ENCODE results near the gene MEIS2. TPM values are rescaled to one million over a fixed set of nuclear protein-coding genes. Genes with fewer than 3 reads are reported as not detected.

The MEIS2 gene
- total and polyA plus RNA-seq, 7 donors = 1.4 to 154 (median 76.0) TPM

DNA sequence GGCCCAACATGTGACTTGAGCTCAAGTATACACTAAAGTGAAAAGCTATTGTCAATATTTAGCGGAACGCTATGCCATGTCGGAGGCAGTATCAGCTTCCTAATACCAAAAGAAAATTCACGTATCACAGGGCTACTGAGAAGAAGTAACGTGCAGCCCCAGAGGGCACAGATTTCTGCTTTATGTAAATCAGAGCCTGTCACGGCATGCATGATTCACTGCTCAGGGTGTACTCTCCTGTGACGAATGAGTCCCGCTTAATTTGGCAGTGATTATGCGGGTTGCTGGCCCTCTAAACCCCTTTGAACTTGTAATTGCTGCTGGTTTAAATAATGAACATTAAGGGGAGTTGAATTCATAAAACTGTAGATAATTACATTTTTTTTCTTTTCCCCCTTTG, 85.3 kb downstream of the MEIS2 start:
- TF ChIP-seq POLR2AphosphoS5 (IDR thresholded peaks at IDR 0.05) (peak in 3 of 4 donors; percentile 55 to 64 (median 55)), CTCF (IDR thresholded peaks at IDR 0.05) (no peak)
- no peak for DNase-seq
- no peaks in the 10 kb centered on the region for H3K9me3 ChIP-seq
- no peaks in the 10 kb centered on the region for H3K27me3 ChIP-seq
- intact Hi-C loops (cut with DNase I) = loop anchor here (2.0 to 10.0 kb wide), 3 partner anchors 82 to 410 kb away; no protein-coding TSS in a partner anchor
- H3K4me1 ChIP-seq = peaks cover 0 to 69% (median 51%) of the 10 kb centered on the region in 4 donors
- no peaks in the 10 kb centered on the region for H3K36me3 ChIP-seq
- H3K4me3 ChIP-seq = no peak overlapping the region
- WGBS, 2 donors = 79 to 85% methylated on average over 9 of the region's 9 CpGs
- H3K27ac ChIP-seq = peak overlapping the region; percentile 72 to 83 (median 81)

GRCh38 chr15:37014566-37014965, 85.8 kb downstream of the MEIS2 start:
- Histone ChIP-seq H3K9me3 (no peaks in the 10 kb centered on the region), H3K4me3 (no peak overlapping the region), H3K36me3 (no peaks in the 10 kb centered on the region), H3K27me3 (no peaks in the 10 kb centered on the region), H3K4me1 (peaks cover 0 to 65% (median 48%) of the 10 kb centered on the region in 4 donors), H3K27ac (peak overlapping the region; percentile 72 to 83 (median 81))
- TF ChIP-seq POLR2AphosphoS5 (IDR thresholded peaks at IDR 0.05) (no peak), POLR2A (IDR thresholded peaks at IDR 0.05) (no peak), CTCF (IDR thresholded peaks at IDR 0.05) (no peak), EP300 (IDR thresholded peaks at IDR 0.05) (no peak)
- DNase-seq = no peak
- intact Hi-C loops (cut with DNase I) = loop anchor here (2.0 to 10.0 kb wide), 2 partner anchors 126 to 410 kb away; no protein-coding TSS in a partner anchor
- 37 to 69% methylated on average over 3 of the region's 3 CpGs for WGBS, 2 donors

DNA sequence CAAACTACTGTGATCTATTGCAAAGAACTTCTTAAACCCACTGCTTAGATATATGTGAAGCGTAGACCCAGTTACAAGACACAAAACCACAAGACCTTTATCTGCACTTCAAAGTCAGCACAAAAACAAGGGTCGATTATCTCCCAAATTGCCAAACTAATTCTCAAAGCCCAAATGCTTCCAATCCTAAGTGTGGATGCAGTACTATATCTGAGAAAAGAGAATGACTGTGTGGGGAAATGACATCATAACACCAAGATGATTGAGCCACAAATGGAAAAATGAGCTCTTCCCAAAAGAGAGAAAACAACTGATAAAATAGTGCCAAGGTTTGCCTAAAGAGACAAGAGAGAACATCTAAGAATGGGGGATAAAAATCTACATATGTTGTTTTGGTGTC, 86.2 kb downstream of the MEIS2 start:
- intact Hi-C loops (cut with DNase I) = loop anchor here (2.0 to 10.0 kb wide), 2 partner anchors 125 to 409 kb away; no protein-coding TSS in a partner anchor
- TF ChIP-seq EP300 (IDR thresholded peaks at IDR 0.05) (no peak), CTCF (IDR thresholded peaks at IDR 0.05) (no peak), POLR2A (IDR thresholded peaks at IDR 0.05) (no peak), POLR2AphosphoS5 (IDR thresholded peaks at IDR 0.05) (no peak)

DNA sequence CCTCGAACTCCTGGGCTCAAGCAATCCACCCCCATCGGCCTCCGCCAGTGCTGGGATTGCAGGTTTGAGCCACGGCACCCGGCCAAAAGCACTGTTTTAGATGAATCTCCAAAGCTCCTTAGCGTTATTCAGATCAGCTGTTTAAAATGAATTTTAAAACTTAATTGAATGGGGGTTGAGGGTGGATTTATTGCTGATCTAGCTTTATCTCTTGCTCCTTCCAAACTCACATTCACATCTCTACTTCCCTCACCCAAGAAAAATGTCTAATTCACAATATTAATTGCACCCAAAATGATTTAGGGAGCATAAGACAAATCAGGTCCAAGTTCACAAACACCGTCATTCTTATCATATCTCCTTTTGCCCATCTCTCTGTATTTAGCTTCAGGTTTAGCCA, 89.8 kb downstream of the MEIS2 start:
- no peaks in the 10 kb centered on the region for H3K27me3 ChIP-seq
- peaks cover 0 to 3% (median 0%) of the 10 kb centered on the region in 4 donors for H3K36me3 ChIP-seq
- 84 to 90% methylated on average over 7 of the region's 7 CpGs for WGBS, 2 donors
- TF ChIP-seq POLR2AphosphoS5 (IDR thresholded peaks at IDR 0.05) (no peak), CTCF (IDR thresholded peaks at IDR 0.05) (no peak), POLR2A (IDR thresholded peaks at IDR 0.05) (no peak), EP300 (IDR thresholded peaks at IDR 0.05) (no peak)
- H3K9me3 ChIP-seq = no peaks in the 10 kb centered on the region
- no peak overlapping the region for H3K27ac ChIP-seq
- H3K4me3 ChIP-seq = no peak overlapping the region
- peaks cover 0 to 33% (median 23%) of the 10 kb centered on the region in 4 donors for H3K4me1 ChIP-seq
- intact Hi-C loops (cut with DNase I) = loop anchor here (10.0 kb wide), 1 partner anchor 406 kb away; no protein-coding TSS in a partner anchor
- no peak for DNase-seq

More for the DNA sequence above, 86.2 kb downstream of the MEIS2 start:
- no peak for DNase-seq
- Histone ChIP-seq H3K36me3 (no peaks in the 10 kb centered on the region), H3K9me3 (no peaks in the 10 kb centered on the region), H3K4me3 (no peak overlapping the region), H3K27me3 (no peaks in the 10 kb centered on the region), H3K27ac (peak overlapping the region; percentile 72 to 83 (median 81)), H3K4me1 (peaks cover 0 to 60% (median 46%) of the 10 kb centered on the region in 4 donors)
- WGBS, 2 donors = 36 to 42% methylated on average over 2 of the region's 2 CpGs

- peaks cover 0 to 20% (median 12%) of the 10 kb centered on the region in 4 donors for H3K4me1 ChIP-seq
- H3K27ac ChIP-seq = no peak overlapping the region
- intact Hi-C loops (cut with DNase I) = no loop called here
- 51 to 75% methylated on average over 1 of the region's 1 CpG for WGBS, 2 donors
- H3K9me3 ChIP-seq = no peaks in the 10 kb centered on the region
- DNase-seq = no peak
- TF ChIP-seq POLR2A (IDR thresholded peaks at IDR 0.05) (no peak), POLR2AphosphoS5 (IDR thresholded peaks at IDR 0.05) (no peak), CTCF (IDR thresholded peaks at IDR 0.05) (no peak), EP300 (IDR thresholded peaks at IDR 0.05) (no peak)
- peaks cover 0 to 9% (median 0%) of the 10 kb centered on the region in 4 donors for H3K36me3 ChIP-seq
- H3K27me3 ChIP-seq = no peaks in the 10 kb centered on the region
- no peak overlapping the region for H3K4me3 ChIP-seq
Measured at GRCh38 chr15:37009288-37009687, 91.1 kb downstream of the MEIS2 start.
